ENCODE measurements around the gene GALNT1.

Gene GALNT1

GRCh38 chr18:35682281-35682867 is 100.8 kb downstream of the GALNT1 start:
- DNase-seq = no peak

GRCh38 chr18:35683021-35683420 is 101.5 kb downstream of the GALNT1 start:
- no peak for DNase-seq

- no peak for DNase-seq
Observed at GRCh38 chr18:35688757-35689156, 107.2 kb downstream of the GALNT1 start.

GRCh38 chr18:35689728-35690127 is 108.2 kb downstream of the GALNT1 start:
- DNase-seq = no peak

GRCh38 chr18:35691625-35692024 is 110.1 kb downstream of the GALNT1 start:
- no peak for DNase-seq

GRCh38 chr18:35692866-35693265 is 111.3 kb downstream of the GALNT1 start:
- DNase-seq = no peak

DNA sequence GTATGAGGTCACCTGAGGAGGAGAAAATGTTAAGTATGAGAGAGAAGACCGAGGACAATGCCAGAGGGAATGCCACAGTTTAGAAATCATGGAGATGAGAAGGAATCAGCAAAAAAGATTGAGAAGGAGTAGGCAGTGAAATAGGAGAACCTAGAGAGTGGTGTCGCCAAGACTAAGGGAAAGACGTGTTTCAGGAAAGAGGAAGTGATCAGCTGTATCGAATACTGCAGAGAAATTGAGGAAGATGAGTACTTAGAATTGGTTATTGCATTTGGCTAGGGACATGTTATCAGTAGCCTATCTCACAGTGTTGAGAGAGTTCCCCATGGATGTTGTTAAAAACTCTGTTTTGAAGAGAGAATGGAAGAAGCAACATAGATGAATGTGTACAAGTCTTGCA is 112.3 kb downstream of the GALNT1 start:
- DNase-seq = no peak

DNA sequence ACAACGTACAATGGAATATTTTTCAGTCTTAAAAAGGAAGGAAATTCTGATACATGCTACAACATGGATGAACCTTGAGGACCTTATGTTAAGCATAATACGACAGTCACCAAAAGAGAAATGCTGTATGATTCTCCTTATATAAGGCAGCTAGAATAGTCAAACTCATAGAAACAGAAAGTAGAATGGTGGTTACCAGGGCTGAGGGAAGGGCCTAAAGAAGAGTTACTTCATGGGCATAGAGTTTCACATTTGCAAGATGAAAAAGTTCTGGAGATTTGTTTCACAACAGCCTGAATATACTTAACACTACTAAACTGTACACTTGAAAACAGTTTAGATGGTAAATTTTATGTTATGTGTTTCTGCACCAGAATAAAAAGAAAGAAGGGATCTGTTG is 113.3 kb downstream of the GALNT1 start:
- no peak for DNase-seq

GRCh38 chr18:35695384-35695783 is 113.8 kb downstream of the GALNT1 start:
- DNase-seq = no peak

- DNase-seq = no peak
Observed at GRCh38 chr18:35695803-35696202, 114.3 kb downstream of the GALNT1 start.

DNA sequence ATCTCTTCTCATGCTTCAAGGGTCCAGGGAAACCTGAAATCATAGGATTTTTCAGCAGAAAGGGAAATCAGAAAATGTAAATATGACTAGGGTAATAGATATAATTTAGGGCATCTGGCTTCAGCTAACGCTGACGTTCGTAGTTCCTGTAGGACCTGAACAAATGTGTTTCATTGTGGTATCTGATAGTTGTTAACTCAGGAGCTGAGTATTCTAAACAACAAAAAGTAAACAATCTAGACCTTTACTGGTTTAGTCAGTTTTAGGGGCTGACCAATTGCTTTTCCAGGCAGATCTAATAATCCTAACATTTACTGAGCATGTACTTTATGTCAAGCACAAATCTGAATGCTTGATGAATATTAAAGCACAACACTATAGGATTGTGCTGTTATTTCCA is 114.8 kb downstream of the GALNT1 start:
- DNase-seq = no peak

GRCh38 chr18:35697869-35698268 is 116.3 kb downstream of the GALNT1 start:
- no peak for DNase-seq

DNA sequence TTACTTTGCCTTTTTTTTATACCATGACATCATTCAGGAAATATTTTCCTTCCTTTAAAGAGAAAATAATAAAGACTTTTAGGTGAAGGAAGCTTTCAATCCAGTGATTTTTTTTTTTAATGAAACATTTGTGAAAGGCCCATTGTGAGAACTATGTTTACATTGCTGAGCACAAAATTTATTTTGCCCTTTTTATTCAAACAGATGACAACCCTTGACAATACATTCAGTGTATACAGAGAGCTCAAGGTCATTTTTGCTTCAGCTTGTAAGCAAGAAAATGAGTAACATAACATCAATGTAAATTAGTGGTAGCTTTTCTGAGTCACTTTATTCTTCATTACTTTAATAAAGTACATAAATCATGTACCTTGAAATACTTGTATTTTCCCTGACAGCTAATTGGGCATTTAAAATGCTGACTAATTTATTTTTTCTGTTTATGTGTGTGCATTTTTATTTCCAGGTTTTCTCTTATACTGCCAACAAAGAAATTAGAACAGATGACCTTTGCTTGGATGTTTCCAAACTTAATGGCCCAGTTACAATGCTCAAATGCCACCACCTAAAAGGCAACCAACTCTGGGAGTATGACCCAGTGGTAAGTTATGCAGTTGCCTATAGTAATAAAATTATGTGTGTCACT is 121.6 kb downstream of the GALNT1 start:
- DNase-seq = no peak

DNA sequence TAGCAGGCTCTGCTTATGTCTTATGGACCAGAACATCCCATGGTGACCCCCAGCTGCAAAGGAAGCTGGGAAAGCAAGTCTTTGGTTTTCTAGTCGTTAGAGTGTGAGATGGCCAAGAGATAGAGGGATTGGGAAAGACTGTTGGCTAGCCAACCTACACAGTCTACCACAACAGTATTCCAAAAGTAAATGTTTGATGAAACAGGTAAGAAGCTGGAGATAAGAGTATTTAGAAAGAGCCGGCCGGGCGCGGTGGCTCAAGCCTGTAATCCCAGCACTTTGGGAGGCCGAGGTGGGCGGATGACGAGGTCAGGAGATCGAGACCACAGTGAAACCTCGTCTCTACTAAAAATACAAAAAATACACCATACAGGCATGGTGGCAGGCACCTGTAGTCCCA is 124.4 kb downstream of the GALNT1 start:
- no peak for DNase-seq

- no peak for DNase-seq
Observed at GRCh38 chr18:35707247-35707646, 125.7 kb downstream of the GALNT1 start.

GRCh38 chr18:35707674-35708073 is 126.1 kb downstream of the GALNT1 start:
- no peak for DNase-seq

- DNase-seq = no peak
Observed at GRCh38 chr18:35710581-35710980, 129.0 kb downstream of the GALNT1 start.

GRCh38 chr18:35711227-35711626 is 129.7 kb downstream of the GALNT1 start:
- DNase-seq = no peak

- DNase-seq = no peak
Observed at GRCh38 chr18:35713545-35713944, 132.0 kb downstream of the GALNT1 start.

GRCh38 chr18:35714539-35714938 is 133.0 kb downstream of the GALNT1 start:
- DNase-seq = no peak

GRCh38 chr18:35715139-35715538 is 133.6 kb downstream of the GALNT1 start:
- DNase-seq = no peak

GRCh38 chr18:35716169-35716831 is 134.8 kb downstream of the GALNT1 start:
- DNase-seq = no peak

DNA sequence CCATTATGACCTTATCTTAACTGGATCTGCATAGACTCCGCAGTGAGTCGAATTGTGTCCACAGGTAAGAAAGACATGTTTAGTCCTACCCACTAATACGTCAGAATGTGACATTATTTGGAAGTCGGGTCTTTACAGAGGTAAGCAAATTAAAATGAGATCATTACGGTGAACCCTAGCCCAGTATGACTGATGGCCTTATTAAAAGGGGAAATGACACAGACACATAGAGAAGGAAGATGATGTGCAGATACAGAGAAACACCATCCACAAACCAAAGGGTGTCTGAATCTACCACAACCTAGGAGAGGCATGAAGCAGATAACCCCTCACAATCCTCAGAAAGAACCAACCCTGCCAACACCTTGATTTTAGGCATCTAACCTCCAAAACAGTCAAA is 135.6 kb downstream of the GALNT1 start:
- no peak for DNase-seq

- no peak for DNase-seq
Observed at GRCh38 chr18:35721431-35722081, 140.0 kb downstream of the GALNT1 start.
